H9 (cell line): Measurements from ENCODE around the gene MARCHF9. TPM values are rescaled to one million over a fixed set of nuclear protein-coding genes. Genes with fewer than 3 reads are reported as not detected.

Source experiments
- DNase-seq: peaks from one replicate; pipeline ENCODE4 v3.0.0-alpha.2; 2017
- H2AFZ ChIP-seq: one replicate; pipeline ENCODE4 v1.6.1; 2013; ENCODE audit warnings: mild to moderate bottlenecking, low read length, control low read depth, moderate library complexity
- H2AK5ac ChIP-seq: 2 replicates; pipeline ENCODE4 v1.6.1; 2013; ENCODE audit warnings: low read length, control low read depth, mixed read lengths; ENCODE audit not compliant: insufficient read length
- H2BK120ac ChIP-seq: one replicate; pipeline ENCODE4 v1.6.1; 2013; ENCODE audit warnings: low read depth, mild to moderate bottlenecking, low read length, control low read depth, inconsistent platforms; ENCODE audit not compliant: poor library complexity, severe bottlenecking
- H2BK12ac ChIP-seq: 2 replicates; pipeline ENCODE4 v1.6.1; 2013; ENCODE audit warnings: low read length, control low read depth, mixed read lengths, low read depth; ENCODE audit not compliant: insufficient read length
- H2BK15ac ChIP-seq: 2 replicates; pipeline ENCODE4 v1.6.1; 2013; ENCODE audit warnings: low read depth, low read length, control low read depth
- H2BK20ac ChIP-seq: one replicate; pipeline ENCODE4 v1.6.1; 2013; ENCODE audit warnings: low read depth, mild to moderate bottlenecking, low read length, control low read depth, inconsistent platforms; ENCODE audit not compliant: poor library complexity, severe bottlenecking
- H2BK5ac ChIP-seq: 2 replicates; pipeline ENCODE4 v1.6.1; 2013; ENCODE audit warnings: low read length, control low read depth, mixed read lengths; ENCODE audit not compliant: insufficient read length
- H3K14ac ChIP-seq: 2 replicates; pipeline ENCODE4 v1.6.1; 2013; ENCODE audit warnings: low read length, control low read depth; ENCODE audit not compliant: insufficient read depth
- H3K18ac ChIP-seq: 2 replicates; pipeline ENCODE4 v1.6.1; 2013; ENCODE audit warnings: low read depth, mild to moderate bottlenecking, mixed read lengths, low read length, control low read depth; ENCODE audit not compliant: insufficient read length
- H3K23ac ChIP-seq: 2 replicates; pipeline ENCODE4 v1.6.1; 2013; ENCODE audit warnings: low read length, control low read depth, mixed read lengths, low read depth; ENCODE audit not compliant: insufficient read length
- H3K23me2 ChIP-seq: 2 replicates; pipeline ENCODE4 v1.6.1; 2013; ENCODE audit warnings: low read depth, mild to moderate bottlenecking, mixed read lengths, low read length, control low read depth; ENCODE audit not compliant: insufficient read length, poor library complexity, severe bottlenecking
- H3K27ac ChIP-seq: 2 replicates; pipeline ENCODE4 v1.5.1; 2013; ENCODE audit warnings: low read length, control low read depth, mixed read lengths, low read depth; ENCODE audit not compliant: insufficient read length
- H3K27me3 ChIP-seq: 2 replicates; pipeline ENCODE4 v1.6.1; 2013; ENCODE audit warnings: low read length, control low read depth, inconsistent platforms; ENCODE audit not compliant: insufficient read depth
- H3K4ac ChIP-seq: 2 replicates; pipeline ENCODE4 v1.6.1; 2013; ENCODE audit warnings: low read depth, mild to moderate bottlenecking, control low read depth, inconsistent platforms, low read length, moderate library complexity
- H3K4me1 ChIP-seq: 2 replicates; pipeline ENCODE4 v1.6.1; 2013; ENCODE audit warnings: low read length, control low read depth, inconsistent platforms; ENCODE audit not compliant: insufficient read depth
- H3K4me2 ChIP-seq: 2 replicates; pipeline ENCODE4 v1.6.1; 2013; ENCODE audit warnings: low read length, control low read depth, mixed read lengths; ENCODE audit not compliant: insufficient read length, insufficient read depth
- H3K56ac ChIP-seq: 2 replicates; pipeline ENCODE4 v1.6.1; 2013; ENCODE audit warnings: low read depth, mild to moderate bottlenecking, mixed read lengths, low read length, control low read depth; ENCODE audit not compliant: insufficient read length
- H3K79me1 ChIP-seq: 2 replicates; pipeline ENCODE4 v1.6.1; 2013; ENCODE audit warnings: low read depth, mild to moderate bottlenecking, moderate library complexity, low read length, control low read depth, inconsistent platforms; ENCODE audit not compliant: insufficient read depth, poor library complexity, severe bottlenecking
- H3K79me2 ChIP-seq: 2 replicates; pipeline ENCODE4 v1.6.1; 2013; ENCODE audit warnings: low read length, control low read depth, inconsistent platforms; ENCODE audit not compliant: insufficient read depth
- H3K9ac ChIP-seq: 2 replicates; pipeline ENCODE4 v1.6.1; 2013; ENCODE audit warnings: low read length, control low read depth, mixed read lengths; ENCODE audit not compliant: insufficient read length; ENCODE audit errors: extremely low read depth
- H3K9me3 ChIP-seq: one replicate; pipeline ENCODE4 v1.6.1; 2013; ENCODE audit warnings: low read depth, low read length, inconsistent platforms; ENCODE audit not compliant: control insufficient read depth
- H3T11ph ChIP-seq: one replicate; pipeline ENCODE4 v1.6.1; 2013; ENCODE audit warnings: mild to moderate bottlenecking, low read length, control low read depth, inconsistent platforms
- H4K20me1 ChIP-seq: one replicate; pipeline ENCODE4 v1.6.1; 2013; ENCODE audit not compliant: control insufficient read depth, insufficient read length, insufficient read depth
- H4K5ac ChIP-seq: 2 replicates; pipeline ENCODE4 v1.6.1; 2013; ENCODE audit warnings: low read depth, mild to moderate bottlenecking, mixed read lengths, low read length, control low read depth; ENCODE audit not compliant: insufficient read length
- H4K8ac ChIP-seq: replicated peaks from 2 replicates; pipeline ENCODE4 v1.6.1; 2013; ENCODE audit warnings: low read length, control low read depth, mixed read lengths, low read depth; ENCODE audit not compliant: insufficient read length
- H4K91ac ChIP-seq: 2 replicates; pipeline ENCODE4 v1.6.1; 2013; ENCODE audit warnings: low read depth, mild to moderate bottlenecking, moderate library complexity, mixed read lengths, low read length, control low read depth; ENCODE audit not compliant: insufficient read length
- H3K27ac Mint-ChIP-seq, 3 experiments: 2 replicates in 2 of 3; 3 replicates in 1 of 3; pipeline ENCODE4 v1.8.0; 2020 to 2021; ENCODE audit warnings: mixed read lengths in 3 of 3, mild to moderate bottlenecking in 1 of 3, moderate library complexity in 1 of 3
- H3K27me3 Mint-ChIP-seq: 2 replicates; pipeline ENCODE4 v1.8.0; 2021; ENCODE audit warnings: low read depth, mild to moderate bottlenecking, moderate library complexity, mixed read lengths
- H3K36me3 Mint-ChIP-seq, 3 experiments: 2 replicates in 2 of 3; 3 replicates in 1 of 3; pipeline ENCODE4 v1.8.0; 2020 to 2021; ENCODE audit warnings: low read depth in 3 of 3, mixed read lengths in 3 of 3; ENCODE audit not compliant: insufficient read depth in 1 of 3
- H3K4me1 Mint-ChIP-seq, 2 experiments: 2 replicates each; pipeline ENCODE4 v1.8.0; 2020; ENCODE audit warnings: mixed read lengths in 2 of 2
- H3K4me3 Mint-ChIP-seq, 2 experiments: 2 replicates in 1 of 2; 3 replicates in 1 of 2; pipeline ENCODE4 v1.8.0; 2020 to 2021; ENCODE audit warnings: mild to moderate bottlenecking in 2 of 2, mixed read lengths in 2 of 2, moderate library complexity in 1 of 2
- H3K9me3 Mint-ChIP-seq, 2 experiments: 2 replicates in 1 of 2; 3 replicates in 1 of 2; pipeline ENCODE4 v1.8.0; 2020; ENCODE audit warnings: mild to moderate bottlenecking in 2 of 2, mixed read lengths in 2 of 2, moderate library complexity in 1 of 2
- CTCF ChIP-seq: fragments of 200-600 bp; sonication (generic); conservative IDR thresholded peaks from 3 replicates; pipeline ENCODE4 v1.8.0; 2021; ENCODE audit warnings: antibody characterized with exemption, mild to moderate bottlenecking
- WGBS: extraction: QIAGEN DNeasy Blood & Tissue Kit; methylation state at CpG from one replicate; pipeline ENCODE4 v1.1.7; 2013; ENCODE audit warnings: missing lambda C conversion rate, low lambda C conversion rate, mixed read lengths; ENCODE audit not compliant: insufficient read length; ENCODE audit errors: extremely low coverage; 5-methylcytosine and 5-hydroxymethylcytosine counted together
- total RNA-seq: library from RNA; stranded (reverse); gene quantifications from 2 replicates; pipeline ENCODE4 v1.2.1, GENCODE V29; 2021

The MARCHF9 gene
- total RNA-seq, 1 experiment from 2014 or later, result 20.5 TPM

- H2BK20ac ChIP-seq, result no peak overlapping the region
- Mint-ChIP-seq H3K4me3 (peak overlapping the region; percentile 100), H3K36me3 (peaks cover 19 to 40% (median 28%) of the 10 kb centered on the region in 3 experiments), H3K4me1 (peaks cover 4 to 7% of the 10 kb centered on the region in 2 experiments), H3K27me3 (no peaks in the 10 kb centered on the region), H3K27ac (peak overlapping the region in 1 of 3 experiments; percentile 99; a peak in 1 of 7 replicates), H3K9me3 (peaks cover 0 to 3% of the 10 kb centered on the region in 2 experiments; a peak in 2 of 5 replicates)
- no peak overlapping the region for H2BK120ac ChIP-seq
- no peaks in the 10 kb centered on the region; the same call in 1 of the 2 replicates for H3K79me2 ChIP-seq
- H3T11ph ChIP-seq, result no peak overlapping the region
- no peaks in the 10 kb centered on the region for H4K20me1 ChIP-seq
- H3K27ac ChIP-seq, result no peak overlapping the region
- H2BK15ac ChIP-seq, result no peak overlapping the region
- H3K9me3 ChIP-seq, result no peaks in the 10 kb centered on the region
- no peak overlapping the region for H3K14ac ChIP-seq
- no peak overlapping the region for H4K91ac ChIP-seq
- peak overlapping the region; percentile 91 for H3K9ac ChIP-seq
- H4K5ac ChIP-seq, result no peak overlapping the region
- TF ChIP-seq CTCF, result no peak
- peaks cover 5% of the 10 kb centered on the region for H3K23me2 ChIP-seq
- H3K4me1 ChIP-seq, result no peaks in the 10 kb centered on the region
- no peak overlapping the region for H3K56ac ChIP-seq
- DNase-seq, result no peak
- H3K4me2 ChIP-seq, result peak overlapping the region; percentile 33
- H2BK12ac ChIP-seq, result no peak overlapping the region
- no CpG with 5 or more reads among the region's 12 CpGs for WGBS
- no peak overlapping the region for H2BK5ac ChIP-seq
- H2AK5ac ChIP-seq, result no peak overlapping the region
- H3K27me3 ChIP-seq, result no peaks in the 10 kb centered on the region
- no peak overlapping the region for H4K8ac ChIP-seq
- no peak overlapping the region for H3K23ac ChIP-seq
- H2AFZ ChIP-seq, result no peak overlapping the region
- no peak overlapping the region for H3K4ac ChIP-seq
- no peak overlapping the region for H3K18ac ChIP-seq
- H3K79me1 ChIP-seq, result no peaks in the 10 kb centered on the region
Measured at GRCh38 chr12:57783466-57783801, 28.5 kb downstream of the MARCHF9 start.
